K562 (cell line): Measurements from ENCODE around the gene ZNF548. TPM values are rescaled to one million over a fixed set of nuclear protein-coding genes. Genes with fewer than 3 reads are reported as not detected.

ENCODE experiments used
- CHD4 ChIP-seq: fragments of 200-600 bp; sonication (generic); IDR thresholded peaks from 3 replicates; pipeline ENCODE4 v1.6.1; 2012; ENCODE audit warnings: low read depth, mild to moderate bottlenecking, mixed read lengths, low read length, inconsistent platforms; ENCODE audit not compliant: insufficient read depth, insufficient replicate concordance, poor library complexity, severe bottlenecking
- FIP1L1 ChIP-seq: fragments of 200-400 bp; formaldehyde crosslinking; IDR thresholded peaks from 2 replicates; pipeline ENCODE4 v1.6.1; 2018; ENCODE audit warnings: mild to moderate bottlenecking, low read depth, low read length; ENCODE audit not compliant: poor library complexity, severe bottlenecking
- MXI1 ChIP-seq: IDR thresholded peaks from 2 replicates; pipeline ENCODE4 v1.6.1; 2011; ENCODE audit warnings: low read depth, mild to moderate bottlenecking, improper control_type of control experiment, low read length
- NFYB ChIP-seq: IDR thresholded peaks from 2 replicates; pipeline ENCODE4 v1.6.1; 2011; ENCODE audit warnings: mild to moderate bottlenecking, moderate library complexity; ENCODE audit not compliant: insufficient read length; ENCODE audit errors: extremely low read depth
- PBX2 ChIP-seq, 2 experiments: IDR thresholded peaks in 1 of 2; conservative IDR thresholded peaks in 1 of 2; 2 replicates each; pipeline ENCODE4 v1.6.1; 2016; ENCODE audit warnings: low read depth in 2 of 2, mild to moderate bottlenecking in 1 of 2, missing compliant biosample characterization in 1 of 2, missing genetic modification characterization in 1 of 2, moderate library complexity in 1 of 2
- RBM34 ChIP-seq: fragments of 200-400 bp; formaldehyde crosslinking; IDR thresholded peaks from 2 replicates; pipeline ENCODE4 v1.6.1; 2018; ENCODE audit warnings: low read length, borderline replicate concordance; ENCODE audit not compliant: insufficient read depth
- SRSF1 ChIP-seq: fragments of 200-400 bp; formaldehyde crosslinking; IDR thresholded peaks from 2 replicates; pipeline ENCODE4 v1.6.1; 2017; ENCODE audit warnings: mild to moderate bottlenecking, low read depth, low read length, moderate library complexity
- TCF7L2 ChIP-seq: fragments of 150-350 bp; IDR thresholded peaks from 2 replicates; pipeline ENCODE4 v1.6.1; 2016; ENCODE audit warnings: low read depth, mild to moderate bottlenecking, low read length, moderate library complexity
- THAP7 ChIP-seq: fragments of 250-450 bp; sonication (Bioruptor Pico); IDR thresholded peaks from 2 replicates; pipeline ENCODE4 v1.5.0; 2021
- ZNF318 ChIP-seq, 2 experiments: fragments of 450-650 bp; IDR thresholded peaks; 2 replicates each; pipeline ENCODE4 v1.6.1; 2016; ENCODE audit warnings: mild to moderate bottlenecking in 2 of 2, borderline replicate concordance in 1 of 2, low read depth in 1 of 2, moderate library complexity in 1 of 2
- ZNF384 ChIP-seq: IDR thresholded peaks from 2 replicates; pipeline ENCODE4 v1.6.1; 2012; ENCODE audit warnings: low read depth, low read length, improper control_type of control experiment
- ZNF398 ChIP-seq: fragments of 250-450 bp; sonication (Bioruptor Pico); IDR thresholded peaks from 2 replicates; pipeline ENCODE4 v1.8.0; 2021; ENCODE audit warnings: moderate library complexity, mild to moderate bottlenecking, inconsistent platforms
- polyA plus RNA-seq, 8 experiments: library from polyadenylated mRNA; depleted of rRNA in 4 of 8; stranded (reverse) in 5 of 8; unstranded in 3 of 8; fragments of >200 nt; fragmentation: Nextera tagmentation in 2 of 8; fragmentation: Illumina TruSeq in 1 of 8; extraction: Ambion mirVana in 2 of 8; extraction: Trizol in 1 of 8; gene quantifications; 2 replicates each; pipeline versions ENCODE4 v1.2.1 to v1.2.3, GENCODE V29; 2011 to 2014; ENCODE audit warnings: inconsistent platforms in 1 of 8, missing spikeins in 1 of 8
- total RNA-seq, 7 experiments: library from RNA; depleted of rRNA in 6 of 7; stranded (reverse); fragments of >200 nt in 6 of 7; fragmentation: Illumina TruSeq in 2 of 7; extraction: Trizol in 2 of 7; gene quantifications; 2 replicates each; pipeline versions ENCODE4 v1.2.1 to v1.2.3, GENCODE V29; 2011 to 2021; ENCODE audit warnings: low replicate concordance in 1 of 7

Gene ZNF548
- total and polyA plus RNA-seq, 9 of the 15 experiments (the other 6 are each of a cell fraction or from before 2014, with no cell fraction given): 1.5 to 8.7 (median 4.5) TPM

GRCh38 chr19:57362997-57363687, 26.5 kb upstream of the ZNF548 start, which contains the start of the genes TRAPPC2B and ZNF547 (continued):
- TF ChIP-seq TCF7L2 (no peak; the same call in 1 of the 2 replicates), SRSF1 (no peak), ZNF384 (no peak), PBX2 (CRISPR knock-in tag; IDR thresholded peaks at IDR 0.05; ENCODE audit: low read depth) (no peak), PBX2 (tag; conservative IDR thresholded peaks at IDR 0.05; ENCODE audit: low read depth) (no peak), THAP7 (no peak), RBM34 (no peak), ZNF398 (CRISPR knock-in tag) (no peak), NFYB (no peak), CHD4 (no peak), FIP1L1 (no peak), MXI1 (no peak), ZNF318 (IDR thresholded peaks at IDR 0.05; ENCODE audit: borderline replicate concordance in 1 of 2, low read depth in 1 of 2) (no peak)
